Fibroblast of lung (primary cell): ENCODE measurements around the gene CDK11B.

Source experiments
- CTCF ChIP-seq, 2 donors: IDR thresholded peaks in 1 of 2; conservative IDR thresholded peaks in 1 of 2; 1 replicate in 1 of 2; 2 replicates in 1 of 2; pipeline ENCODE4 v1.5.1; 2011 to 2012; ENCODE audit warnings: low read length in 2 of 2, control low read depth in 1 of 2, inconsistent platforms in 1 of 2, low read depth in 1 of 2, mild to moderate bottlenecking in 1 of 2
- EZH2 ChIP-seq: IDR thresholded peaks from 2 replicates; pipeline ENCODE4 v1.5.1; 2012; ENCODE audit warnings: low read length, control low read depth, mild to moderate bottlenecking; ENCODE audit errors: missing control alignments

GRCh38 chr1:1625404-1625775 lies 33.4 kb downstream of the CDK11B start:
- TF ChIP-seq CTCF (conservative IDR thresholded peaks at IDR 0.05 in 1 of 2, IDR thresholded peaks at IDR 0.05 in 1 of 2; ENCODE audit: low read depth in 1 of 2, low read length in 2 of 2) (no peak), EZH2 (no peak)
